ENCODE results near the gene DCLK3.

The DCLK3 gene

GRCh38 chr3:36762918-36763849 lies 1.2 kb downstream of the DCLK3 start:
- DNase-seq: no peak

GRCh38 chr3:36761779-36762178 lies 2.6 kb downstream of the DCLK3 start:
- DNase-seq: no peak

DNA sequence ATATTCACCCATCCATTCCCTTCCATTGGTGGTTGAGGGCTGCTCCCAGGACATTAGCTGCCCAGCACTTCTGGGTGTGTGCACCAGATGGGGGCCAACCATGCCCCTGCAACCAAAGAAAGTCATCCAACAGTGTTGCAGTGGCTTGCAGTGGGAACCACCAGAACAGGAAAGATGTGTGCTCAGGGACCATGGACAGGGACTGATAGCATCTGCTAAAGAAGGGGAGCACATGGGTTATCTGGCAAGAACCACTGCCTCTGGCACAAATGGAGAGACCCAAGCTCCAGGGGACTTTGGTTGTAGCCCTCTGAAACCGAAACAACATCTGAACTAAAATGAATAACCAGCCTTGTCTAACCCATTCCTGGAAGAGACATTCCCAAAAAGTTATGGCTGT lies 8.1 kb downstream of the DCLK3 start:
- DNase-seq: no peak

DNA sequence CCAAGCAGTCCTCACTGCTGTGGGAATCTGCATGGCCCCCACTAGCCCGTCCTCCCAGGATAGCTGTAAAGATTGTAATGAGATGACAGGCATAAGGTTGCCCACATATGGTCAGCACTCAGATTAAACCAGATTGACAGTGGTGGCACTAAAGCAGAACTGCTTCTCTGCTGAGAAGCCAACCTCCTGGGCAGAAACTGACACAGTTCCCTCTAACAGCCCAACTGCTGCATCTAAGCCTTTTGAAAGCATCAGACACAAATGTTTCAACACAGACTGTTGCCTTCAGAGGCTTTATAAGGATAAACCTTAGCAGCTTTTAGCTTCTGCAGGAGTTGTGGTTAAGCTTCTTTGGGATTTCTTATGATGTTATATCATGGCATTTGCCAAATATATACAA lies 13.0 kb downstream of the DCLK3 start:
- no peak for DNase-seq

GRCh38 chr3:36750737-36751136 lies 13.6 kb downstream of the DCLK3 start:
- DNase-seq: no peak

DNA sequence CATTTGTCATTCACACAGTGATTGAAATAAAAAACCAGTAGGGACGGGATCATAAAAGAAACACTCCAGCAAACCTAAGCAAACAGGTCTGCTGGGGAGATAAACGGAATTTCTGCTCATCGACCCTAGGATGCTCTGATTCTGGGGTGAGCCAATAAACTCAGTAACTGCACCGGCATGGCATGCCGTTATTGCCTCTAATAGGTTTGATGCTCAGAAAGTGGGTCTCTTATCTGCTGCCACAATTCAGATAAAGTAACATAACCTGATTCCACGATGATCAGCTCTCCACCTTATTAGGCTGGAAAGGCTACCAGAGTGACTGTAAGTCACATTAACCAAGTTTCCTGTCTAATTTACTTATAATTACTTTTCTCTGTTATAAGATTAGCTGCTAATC lies 19.6 kb downstream of the DCLK3 start:
- DNase-seq: no peak

DNA sequence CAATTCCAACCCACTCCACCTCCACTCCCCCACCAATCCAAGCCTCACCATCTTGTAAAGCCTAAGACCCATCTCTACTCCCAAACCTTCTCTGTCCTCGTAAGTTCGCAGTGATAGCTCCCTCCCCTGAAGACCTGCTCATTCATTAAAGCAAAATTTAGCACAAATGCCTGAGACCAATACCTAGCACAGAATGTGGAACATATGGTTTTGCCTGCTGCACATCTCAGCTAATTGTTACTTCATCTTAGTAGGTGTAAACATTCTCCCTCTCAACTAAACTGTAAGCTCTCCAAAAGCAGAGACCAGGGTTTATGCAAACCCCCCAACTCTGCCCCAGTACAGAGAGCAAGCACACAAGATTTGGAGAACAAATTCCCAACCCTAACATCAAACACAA lies 20.5 kb downstream of the DCLK3 start:
- DNase-seq: no peak

DNA sequence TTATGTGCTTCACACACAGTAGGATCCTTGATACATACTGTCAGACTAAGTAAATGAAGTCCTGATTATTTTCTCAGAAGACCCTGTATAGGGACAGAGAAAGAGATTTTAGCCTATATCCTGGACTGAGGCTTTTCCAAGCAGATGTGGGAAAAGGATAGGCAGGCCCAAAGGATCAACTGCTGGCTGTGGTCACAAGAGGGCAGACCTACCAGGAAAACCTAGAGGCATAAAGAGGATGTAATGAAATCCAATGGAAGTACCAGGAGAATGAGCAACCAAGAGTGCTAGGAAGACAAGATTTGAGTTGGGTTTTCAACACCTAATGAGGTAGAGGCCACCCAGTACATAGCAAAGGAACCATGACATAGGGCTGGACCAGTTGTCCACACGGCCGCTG lies 23.1 kb downstream of the DCLK3 start:
- no peak for DNase-seq

DNA sequence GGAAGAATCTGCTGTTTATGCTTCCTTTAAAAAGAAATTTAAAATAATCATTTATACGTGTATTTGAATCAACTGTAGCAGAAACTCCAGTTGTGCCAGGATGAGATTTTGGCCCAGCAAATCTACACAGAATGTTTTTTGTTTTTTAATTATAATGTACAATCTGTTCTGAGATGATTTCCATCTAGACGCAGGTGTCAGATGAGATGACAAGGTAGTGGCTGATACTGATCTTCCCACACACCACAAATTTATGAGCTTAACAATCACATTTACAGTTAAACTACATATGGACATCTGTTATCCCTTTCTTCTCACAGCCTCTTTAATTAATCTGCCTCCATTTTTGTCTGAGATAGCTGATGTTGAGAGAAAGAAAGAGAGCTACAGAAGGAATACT lies 23.6 kb downstream of the DCLK3 start:
- DNase-seq: no peak

- DNase-seq: no peak
Observed at GRCh38 chr3:36738702-36739101, 25.7 kb downstream of the DCLK3 start.

DNA sequence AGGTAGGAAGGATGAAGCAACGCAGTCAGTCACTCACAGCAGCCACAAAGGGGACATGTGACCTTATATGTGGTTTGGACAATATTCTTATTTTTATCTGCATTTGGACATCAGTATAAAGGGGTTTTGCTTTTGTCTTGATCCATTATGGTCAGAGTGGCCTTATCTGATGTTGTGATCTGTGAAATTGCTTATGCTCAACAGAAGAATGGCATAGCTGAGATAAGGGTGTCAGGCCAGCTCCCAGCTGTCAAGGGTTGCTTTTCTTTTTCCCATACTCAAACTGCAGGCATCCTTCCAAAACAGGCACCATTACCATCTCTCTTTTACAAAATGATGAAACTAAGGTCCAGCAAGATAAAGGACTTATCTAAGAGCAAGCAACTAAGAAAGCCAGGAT lies 28.1 kb downstream of the DCLK3 start:
- DNase-seq: no peak

- no peak for DNase-seq
Observed at GRCh38 chr3:36734742-36735141, 29.6 kb downstream of the DCLK3 start.

DNA sequence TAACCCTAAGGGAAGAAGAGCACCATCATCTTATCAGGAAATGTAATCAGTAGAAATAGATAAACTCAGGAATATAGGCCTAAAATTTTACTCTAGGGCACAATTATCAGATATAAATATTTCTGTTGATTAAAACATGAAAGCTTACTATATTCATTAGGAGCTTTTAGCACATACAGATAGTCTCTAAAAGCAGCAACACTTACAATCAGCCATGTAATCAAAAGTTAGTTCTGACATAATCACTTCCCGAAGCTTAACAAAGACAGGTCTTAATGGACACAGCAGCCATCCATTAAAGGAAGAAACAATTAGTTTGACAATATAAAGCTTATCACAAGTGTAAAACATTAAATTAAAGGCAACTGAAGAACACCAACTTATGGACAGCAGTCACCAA lies 30.6 kb downstream of the DCLK3 start:
- DNase-seq: no peak

GRCh38 chr3:36733162-36733696 lies 31.1 kb downstream of the DCLK3 start:
- no peak for DNase-seq

GRCh38 chr3:36730966-36731365 lies 33.4 kb downstream of the DCLK3 start:
- DNase-seq: no peak

- DNase-seq: peak; percentile 26
Observed at GRCh38 chr3:36729204-36730056, 34.9 kb downstream of the DCLK3 start.

GRCh38 chr3:36714343-36715086 lies 49.8 kb downstream of the DCLK3 start:
- no peak for DNase-seq

DNA sequence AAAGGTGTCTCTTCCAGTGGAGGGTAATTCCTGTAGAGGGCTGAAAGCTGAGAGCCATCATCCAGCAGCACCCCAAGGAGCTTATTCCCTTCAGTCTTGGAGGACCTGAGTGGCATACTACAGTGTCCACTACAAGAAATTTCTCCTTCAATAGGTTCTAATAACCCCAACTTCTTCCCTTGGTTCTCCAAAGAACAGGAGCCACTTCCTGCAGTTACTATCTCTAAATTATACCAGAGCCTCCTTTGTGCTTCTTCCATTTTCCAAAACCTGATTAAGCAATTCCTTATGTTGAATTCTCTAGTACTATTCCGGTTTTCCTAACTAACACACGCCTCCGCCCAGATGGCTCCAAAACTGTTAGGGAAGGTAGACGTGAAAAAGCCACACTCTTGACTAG lies 50.4 kb downstream of the DCLK3 start:
- DNase-seq: no peak

DNA sequence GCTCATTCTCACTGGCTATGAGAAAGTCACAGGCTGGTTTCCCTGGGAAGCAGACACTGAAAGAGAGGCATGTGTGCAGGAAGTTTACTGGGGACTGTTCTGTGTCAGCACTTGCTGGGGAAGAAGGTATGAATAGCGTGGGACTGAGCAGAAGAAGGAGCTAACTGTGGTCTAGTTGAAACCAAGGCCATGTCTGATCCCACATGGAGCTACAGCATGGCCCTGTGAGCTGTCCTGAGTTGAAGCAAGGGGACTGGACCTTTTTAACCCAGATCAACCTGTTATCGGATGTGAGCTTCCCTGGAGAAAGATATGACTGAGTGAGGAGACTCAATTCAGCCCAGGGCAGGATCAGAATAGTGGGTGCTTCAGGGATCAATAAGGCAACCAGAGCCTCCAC lies 53.7 kb downstream of the DCLK3 start:
- DNase-seq: no peak

DNA sequence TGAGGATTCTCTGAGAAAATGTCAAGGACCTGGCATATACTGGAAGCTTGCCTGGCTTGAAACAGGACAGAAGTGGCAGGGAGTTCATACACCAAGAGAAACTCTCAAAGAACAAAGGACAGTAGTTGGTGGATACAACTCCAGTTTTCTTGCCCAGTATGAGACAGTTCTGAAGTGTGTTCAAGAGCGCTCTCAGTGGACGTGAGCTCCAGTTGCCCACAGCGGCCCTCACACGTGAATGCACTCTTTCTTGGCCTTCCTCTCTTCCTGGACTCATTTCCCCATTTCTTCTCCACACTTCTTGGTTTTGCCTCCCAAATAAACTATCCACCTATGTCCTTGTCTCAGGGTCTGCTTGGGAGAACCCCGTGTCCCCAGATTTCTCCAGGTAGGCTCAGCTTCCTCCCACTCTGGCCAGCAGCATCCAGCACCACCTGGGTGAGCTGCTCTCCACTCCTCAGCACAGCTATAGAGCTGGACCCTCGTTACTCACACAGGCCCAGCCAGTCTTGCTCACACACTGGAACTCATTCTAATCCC lies 54.5 kb downstream of the DCLK3 start:
- no peak for DNase-seq

- DNase-seq: no peak
Observed at GRCh38 chr3:36709281-36709680, 55.1 kb downstream of the DCLK3 start.

DNA sequence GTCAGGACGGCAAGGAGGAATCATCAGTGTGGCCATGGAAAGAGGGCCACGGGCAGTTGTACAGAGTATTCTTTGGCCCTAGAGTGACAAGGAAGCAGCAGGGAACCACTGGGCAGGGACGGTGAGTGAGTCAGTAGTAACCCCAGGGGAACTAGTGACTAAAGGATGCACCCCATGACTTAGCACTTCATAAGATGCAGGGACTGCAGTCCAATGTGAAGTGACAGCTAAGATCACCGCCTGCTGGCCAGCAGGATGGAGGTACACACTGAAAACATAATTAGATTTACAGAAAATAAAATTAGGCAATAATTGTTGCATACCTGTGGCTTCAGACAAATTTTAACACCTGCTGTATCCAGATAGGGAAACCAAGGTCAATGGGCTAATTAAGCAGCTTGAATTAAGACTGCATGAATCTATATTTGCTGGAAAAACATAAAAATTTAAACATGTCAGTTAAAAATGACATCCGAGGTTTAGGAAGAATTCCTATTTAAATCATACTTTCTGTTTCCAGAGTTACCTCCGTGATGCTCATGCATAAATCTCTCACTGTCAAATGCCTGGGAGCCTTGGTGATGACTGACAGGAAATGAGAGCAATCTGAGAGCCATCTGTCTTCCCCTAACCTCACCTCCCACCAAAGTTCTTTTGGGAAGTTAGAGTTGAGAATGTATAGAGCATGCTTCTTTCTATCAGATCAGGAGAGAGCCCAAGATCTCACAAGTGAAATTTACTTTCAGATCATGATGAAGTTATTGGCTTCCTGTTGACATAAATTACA lies 56.5 kb downstream of the DCLK3 start:
- peak; percentile 17 for DNase-seq
